Measurements from ENCODE around the gene UGT2B28.
"Not testable (repeated sequence)": the region's sequence is repeated elsewhere in the genome, so short reads cannot be mapped to it uniquely, and the experiment has no call there.

UGT2B28 gene

DNA sequence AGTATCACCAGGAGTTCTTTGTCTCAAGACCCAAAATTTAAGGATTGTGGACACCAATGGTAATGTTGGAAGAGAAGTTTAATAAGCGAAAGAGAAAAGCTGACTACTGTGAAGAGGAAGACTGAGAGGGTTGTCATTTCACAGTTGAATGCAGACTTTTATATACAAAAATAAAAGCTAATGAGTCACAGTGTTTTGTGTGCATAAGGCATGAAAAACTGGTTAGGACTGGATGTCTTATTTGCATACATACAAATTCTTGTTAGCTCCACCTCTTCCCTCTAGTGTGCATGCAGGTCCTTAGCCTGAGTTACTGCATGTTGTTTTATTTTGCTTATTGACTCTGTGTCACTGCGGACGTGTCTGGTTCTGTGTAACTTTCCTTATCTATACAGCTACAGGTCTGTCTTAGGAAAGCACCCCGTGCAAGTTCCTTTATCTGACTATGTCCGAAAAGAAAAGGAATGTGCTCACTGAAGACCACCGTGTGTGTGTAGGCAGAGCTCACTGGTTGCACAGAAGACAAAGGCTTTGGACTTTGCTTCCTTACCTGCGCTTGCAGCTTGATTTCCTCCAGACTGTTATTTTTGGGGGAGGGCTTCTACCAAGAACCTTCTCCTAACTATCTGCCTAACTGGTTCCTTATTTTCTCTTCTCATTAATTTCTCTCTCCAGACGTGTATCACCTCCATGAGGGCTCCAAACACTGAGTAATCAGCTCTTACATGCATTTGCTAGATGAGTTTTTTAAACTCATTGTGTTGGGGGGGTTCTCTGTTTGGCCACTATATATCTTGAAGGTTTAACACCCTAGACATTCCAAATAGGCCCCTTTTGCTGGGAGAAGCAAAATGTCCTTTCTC is 63.5 kb downstream of the UGT2B28 start:
- FAIRE-seq: not testable (repeated sequence)

Measured in islet of Langerhans (tissue), 1 donor.